B cell (primary cell): ENCODE data around the gene KCNG4.

Experiments used
- CTCF ChIP-seq: fragments of 200-600 bp; IDR thresholded peaks from one replicate; pipeline ENCODE4 v1.8.0; 2022; ENCODE audit warnings: antibody characterized with exemption, mild to moderate bottlenecking
- EZH2 ChIP-seq: IDR thresholded peaks from 2 replicates; pipeline ENCODE4 v1.6.1; 2012; ENCODE audit warnings: borderline replicate concordance, low read depth, mild to moderate bottlenecking, moderate library complexity, low read length; ENCODE audit not compliant: insufficient read depth, poor library complexity, severe bottlenecking

GRCh38 chr16:84279881-84280280 is 40.1 kb upstream of the KCNG4 start:
- TF ChIP-seq CTCF = no peak
- TF ChIP-seq EZH2 = no peak
